Measurements from ENCODE around the gene GMDS.
A peak's percentile ranks its signal among the peaks of the same experiment; 100 is the strongest.

Gene GMDS

GRCh38 chr6:2086326-2086965 is 159.0 kb downstream of the GMDS start:
- DNase-seq = no peak

- DNase-seq = no peak
Observed at GRCh38 chr6:2085657-2086056, 159.7 kb downstream of the GMDS start.

- peak in 1 of 5 donors; percentile 39 for DNase-seq
Observed at GRCh38 chr6:2081155-2082138, 164.0 kb downstream of the GMDS start.

GRCh38 chr6:2078888-2079287 is 166.5 kb downstream of the GMDS start:
- DNase-seq = no peak

GRCh38 chr6:2077826-2078225 is 167.6 kb downstream of the GMDS start:
- no peak for DNase-seq

- DNase-seq = no peak
Observed at GRCh38 chr6:2073476-2073875, 171.9 kb downstream of the GMDS start.

GRCh38 chr6:2072453-2072852 is 173.0 kb downstream of the GMDS start:
- no peak for DNase-seq

GRCh38 chr6:2063547-2063946 is 181.9 kb downstream of the GMDS start:
- no peak for DNase-seq

GRCh38 chr6:2061880-2062279 is 183.5 kb downstream of the GMDS start:
- DNase-seq = no peak

GRCh38 chr6:2055911-2056310 is 189.5 kb downstream of the GMDS start:
- DNase-seq = no peak

GRCh38 chr6:2055143-2055542 is 190.3 kb downstream of the GMDS start:
- DNase-seq = no peak

- no peak for DNase-seq
Observed at GRCh38 chr6:2054516-2055067, 190.8 kb downstream of the GMDS start.

- no peak for DNase-seq
Observed at GRCh38 chr6:2053691-2054090, 191.7 kb downstream of the GMDS start.

GRCh38 chr6:2047855-2048254 is 197.6 kb downstream of the GMDS start:
- no peak for DNase-seq

- DNase-seq = no peak
Observed at GRCh38 chr6:2044192-2044591, 201.2 kb downstream of the GMDS start.

GRCh38 chr6:2042956-2043648 is 202.3 kb downstream of the GMDS start:
- no peak for DNase-seq

GRCh38 chr6:2038092-2038491 is 207.3 kb downstream of the GMDS start:
- peak in 3 of 5 donors; percentile 3 to 81 (median 22) for DNase-seq

GRCh38 chr6:2037237-2037926 is 208.0 kb downstream of the GMDS start:
- no peak for DNase-seq

- DNase-seq = no peak
Observed at GRCh38 chr6:2036710-2037023, 208.7 kb downstream of the GMDS start.

GRCh38 chr6:2035826-2036709 is 209.3 kb downstream of the GMDS start:
- no peak for DNase-seq

- no peak for DNase-seq
Observed at GRCh38 chr6:2035046-2035445, 210.4 kb downstream of the GMDS start.

- DNase-seq = no peak
Observed at GRCh38 chr6:2034256-2034655, 211.1 kb downstream of the GMDS start.
